Testis (tissue), 3 donors: ENCODE results near the gene MAP3K2. TPM values are rescaled to one million over a fixed set of nuclear protein-coding genes. Genes with fewer than 3 reads are reported as not detected.

Experiments
- DNase-seq: peaks from one replicate; pipeline ENCODE4 v3.0.0-alpha.2; 2019
- H3K27ac ChIP-seq, 2 donors: fragments of 200-600 bp; sonication (generic); one replicate each; pipeline ENCODE4 v1.5.1; 2019
- H3K27me3 ChIP-seq: fragments of 200-600 bp; sonication (generic); one replicate; pipeline ENCODE4 v1.5.1; 2019
- H3K36me3 ChIP-seq: fragments of 200-600 bp; sonication (generic); one replicate; pipeline ENCODE4 v1.5.1; 2017; ENCODE audit warnings: low read depth; ENCODE audit errors: missing control alignments
- H3K4me1 ChIP-seq: fragments of 200-600 bp; sonication (generic); one replicate; pipeline ENCODE4 v1.5.1; 2019
- H3K4me3 ChIP-seq, 2 donors: fragments of 200-600 bp; sonication (generic); one replicate each; pipeline ENCODE4 v1.5.1; 2017 to 2019
- H3K9me3 ChIP-seq: fragments of 200-600 bp; sonication (generic); one replicate; pipeline ENCODE4 v1.5.1; 2017
- CTCF ChIP-seq, 3 experiments: fragments of 450-650 bp in 2 of 3; fragments of 200-600 bp in 1 of 3; sonication (generic) in 1 of 3; IDR thresholded peaks; one replicate each; pipeline ENCODE4 v1.5.1; 2016 to 2019; ENCODE audit warnings: antibody characterized with exemption in 3 of 3, mild to moderate bottlenecking in 2 of 3, moderate library complexity in 1 of 3
- POLR2A ChIP-seq: fragments of 450-650 bp; IDR thresholded peaks from one replicate; pipeline ENCODE4 v1.6.1; 2017; ENCODE audit warnings: antibody characterized with exemption, mild to moderate bottlenecking, moderate library complexity
- WGBS, 2 donors: methylation state at CpG; one replicate each; pipeline ENCODE4 v1.1.5; 2018; 5-methylcytosine and 5-hydroxymethylcytosine counted together
- intact Hi-C: fragments of 100-400 bp; cut with DNase I; formaldehyde crosslinking; loops from one replicate; pipeline ENCODE4 v1.15.1; 2023; ENCODE audit warnings: low total_unique reads
- polyA plus RNA-seq: library from polyadenylated mRNA; stranded (reverse); fragments of 350-450 nt; fragmentation: Illumina TruSeq; extraction: RNeasy Lipid Tissue Mini Kit (QIAGEN cat#74804); gene quantifications from one replicate; pipeline ENCODE4 v1.2.3, GENCODE V29; 2014; ENCODE audit warnings: low read depth, low replicate concordance; ENCODE audit not compliant: insufficient read depth
- total RNA-seq, 2 donors: library from RNA; depleted of rRNA; stranded (reverse); fragments of >200 nt; gene quantifications; one replicate each; pipeline ENCODE4 v1.2.3, GENCODE V29; 2016

MAP3K2 gene
- total and polyA plus RNA-seq, 3 donors from 2014 or later: 16.3 to 74.5 (median 74.0) TPM

GRCh38 chr2:127405255-127405610 lies 17.5 kb upstream of the MAP3K2 start:
- intact Hi-C loops: no loop called here
- no peak overlapping the region for H3K27ac ChIP-seq
- no peak for TF ChIP-seq POLR2A

DNA sequence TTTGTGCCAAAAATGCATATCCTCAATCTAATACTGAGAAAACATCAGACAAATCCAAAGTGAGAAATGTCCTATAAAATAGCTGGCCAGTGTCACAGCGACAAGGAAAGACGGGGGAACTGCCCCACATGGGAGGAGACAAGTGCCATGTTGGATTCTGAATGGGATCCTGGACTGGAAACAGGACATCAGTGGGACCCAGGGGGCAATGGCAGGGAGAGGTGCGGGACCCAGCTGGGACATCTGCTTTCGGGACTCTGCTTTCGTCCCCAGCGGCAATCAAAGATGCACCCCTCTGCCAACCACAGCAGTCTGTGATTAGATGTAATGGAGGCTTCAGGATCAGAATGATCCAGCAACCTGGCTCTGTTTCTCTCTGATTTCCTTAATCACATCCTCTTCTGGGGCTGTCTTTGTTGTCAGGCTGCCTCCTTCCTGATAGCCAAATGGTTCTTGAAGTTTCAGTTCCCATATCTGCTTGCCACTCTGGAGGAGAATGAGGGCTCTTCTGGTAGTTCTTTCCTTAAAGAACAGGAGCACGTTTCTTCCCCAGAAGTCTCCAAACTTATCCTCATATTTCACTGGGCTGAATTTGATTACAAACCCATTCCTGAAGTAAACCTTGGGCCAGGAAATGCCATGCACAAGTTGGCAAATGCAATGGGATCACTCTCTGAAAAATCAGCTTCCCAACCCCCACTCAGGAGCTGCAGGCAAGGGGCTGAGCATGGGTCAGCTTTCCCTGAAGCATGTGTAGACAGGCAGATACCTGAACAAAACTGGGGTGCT lies 16.9 kb upstream of the MAP3K2 start:
- no peak for TF ChIP-seq POLR2A
- TF ChIP-seq CTCF (IDR thresholded peaks at IDR 0.05): no peak
- no peaks in the 10 kb centered on the region for H3K9me3 ChIP-seq
- H3K4me3 ChIP-seq: no peak overlapping the region
- H3K27me3 ChIP-seq: no peaks in the 10 kb centered on the region
- WGBS, 2 donors: 83 to 92% methylated on average over 7 of the region's 7 CpGs
- no peak for DNase-seq
- no peaks in the 10 kb centered on the region for H3K36me3 ChIP-seq
- H3K4me1 ChIP-seq: peaks cover 5% of the 10 kb centered on the region
- H3K27ac ChIP-seq: no peak overlapping the region
- intact Hi-C loops: no loop called here

More at GRCh38 chr2:127405255-127405610, 17.5 kb upstream of the MAP3K2 start:
- 55 to 62% methylated on average over 3 of the region's 3 CpGs for WGBS, 2 donors
- Histone ChIP-seq H3K4me3 (no peak overlapping the region), H3K9me3 (no peaks in the 10 kb centered on the region), H3K4me1 (peaks cover 5% of the 10 kb centered on the region), H3K27me3 (no peaks in the 10 kb centered on the region), H3K36me3 (no peaks in the 10 kb centered on the region)
- DNase-seq: peak; percentile 12

- 53 to 63% methylated on average over 3 of the region's 3 CpGs for WGBS, 2 donors
- H3K4me3 ChIP-seq: no peak overlapping the region
- H3K27ac ChIP-seq: no peak overlapping the region
- H3K27me3 ChIP-seq: no peaks in the 10 kb centered on the region
- no peaks in the 10 kb centered on the region for H3K9me3 ChIP-seq
- H3K36me3 ChIP-seq: no peaks in the 10 kb centered on the region
- DNase-seq: no peak
- peaks cover 5% of the 10 kb centered on the region for H3K4me1 ChIP-seq
- intact Hi-C loops: no loop called here
- no peak for TF ChIP-seq POLR2A
- no peak for TF ChIP-seq CTCF (IDR thresholded peaks at IDR 0.05)
Observed at GRCh38 chr2:127403460-127403859, 15.7 kb upstream of the MAP3K2 start.

DNA sequence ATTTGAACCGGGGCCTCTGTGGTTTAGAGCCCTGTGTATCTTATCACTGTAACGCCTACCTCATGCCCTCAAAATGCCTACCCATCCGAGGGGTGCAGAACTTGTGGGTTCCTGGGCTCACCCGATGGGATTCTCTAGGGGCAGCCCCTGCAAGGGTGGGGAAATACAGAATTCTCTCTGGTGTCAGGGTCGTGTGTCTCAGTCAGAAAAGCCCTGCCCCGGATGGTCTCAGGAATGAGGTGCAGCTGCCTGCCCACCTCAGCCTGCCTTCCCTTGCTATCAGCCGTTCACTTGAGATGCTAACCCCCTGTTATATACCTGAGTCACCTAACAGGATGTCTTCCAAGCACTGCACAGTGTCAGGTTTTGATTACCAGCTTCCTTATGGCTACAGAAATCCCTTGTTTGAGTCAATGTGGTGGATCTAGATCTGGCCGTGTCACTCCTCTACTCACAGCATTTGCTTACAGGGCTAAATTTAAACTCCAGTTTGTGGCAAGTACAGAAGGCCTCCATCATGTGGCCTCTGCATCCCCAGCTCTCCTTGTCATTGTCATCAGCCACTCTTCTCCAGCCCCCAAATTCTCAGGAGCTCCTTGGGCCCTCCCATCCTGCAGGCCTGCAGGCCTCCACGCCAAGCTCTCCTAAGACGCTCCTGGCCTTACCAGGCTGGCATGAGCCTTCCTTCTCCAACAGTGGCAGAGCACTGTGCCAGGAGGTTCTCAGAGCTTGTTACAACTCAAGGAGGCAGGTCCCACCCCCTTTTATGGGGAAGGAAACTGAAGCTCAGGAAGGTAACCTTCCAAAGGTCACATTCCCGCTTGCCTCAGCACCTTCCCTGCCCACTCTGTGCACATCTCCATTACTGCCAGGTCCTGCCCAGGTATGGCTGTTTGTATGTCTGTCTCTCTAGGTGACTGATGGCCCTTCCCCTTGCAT lies 14.3 kb upstream of the MAP3K2 start:
- no peak for TF ChIP-seq POLR2A
- TF ChIP-seq CTCF (IDR thresholded peaks at IDR 0.05): no peak
- Histone ChIP-seq H3K27me3 (no peaks in the 10 kb centered on the region), H3K4me3 (no peak overlapping the region), H3K9me3 (no peaks in the 10 kb centered on the region), H3K27ac (no peak overlapping the region), H3K4me1 (no peaks in the 10 kb centered on the region), H3K36me3 (no peaks in the 10 kb centered on the region)
- no peak for DNase-seq
- 85 to 93% methylated on average over 8 to 11 of the region's 11 CpGs for WGBS, 2 donors
- intact Hi-C loops: no loop called here
